Measurements from ENCODE around the gene NCKAP5L. TPM values are rescaled to one million over a fixed set of nuclear protein-coding genes. Genes with fewer than 3 reads are reported as not detected.
A peak's percentile ranks its signal among the peaks of the same experiment; 100 is the strongest.
"Not testable (repeated sequence)": the region's sequence is repeated elsewhere in the genome, so short reads cannot be mapped to it uniquely, and the experiment has no call there.

The NCKAP5L gene, protein sequence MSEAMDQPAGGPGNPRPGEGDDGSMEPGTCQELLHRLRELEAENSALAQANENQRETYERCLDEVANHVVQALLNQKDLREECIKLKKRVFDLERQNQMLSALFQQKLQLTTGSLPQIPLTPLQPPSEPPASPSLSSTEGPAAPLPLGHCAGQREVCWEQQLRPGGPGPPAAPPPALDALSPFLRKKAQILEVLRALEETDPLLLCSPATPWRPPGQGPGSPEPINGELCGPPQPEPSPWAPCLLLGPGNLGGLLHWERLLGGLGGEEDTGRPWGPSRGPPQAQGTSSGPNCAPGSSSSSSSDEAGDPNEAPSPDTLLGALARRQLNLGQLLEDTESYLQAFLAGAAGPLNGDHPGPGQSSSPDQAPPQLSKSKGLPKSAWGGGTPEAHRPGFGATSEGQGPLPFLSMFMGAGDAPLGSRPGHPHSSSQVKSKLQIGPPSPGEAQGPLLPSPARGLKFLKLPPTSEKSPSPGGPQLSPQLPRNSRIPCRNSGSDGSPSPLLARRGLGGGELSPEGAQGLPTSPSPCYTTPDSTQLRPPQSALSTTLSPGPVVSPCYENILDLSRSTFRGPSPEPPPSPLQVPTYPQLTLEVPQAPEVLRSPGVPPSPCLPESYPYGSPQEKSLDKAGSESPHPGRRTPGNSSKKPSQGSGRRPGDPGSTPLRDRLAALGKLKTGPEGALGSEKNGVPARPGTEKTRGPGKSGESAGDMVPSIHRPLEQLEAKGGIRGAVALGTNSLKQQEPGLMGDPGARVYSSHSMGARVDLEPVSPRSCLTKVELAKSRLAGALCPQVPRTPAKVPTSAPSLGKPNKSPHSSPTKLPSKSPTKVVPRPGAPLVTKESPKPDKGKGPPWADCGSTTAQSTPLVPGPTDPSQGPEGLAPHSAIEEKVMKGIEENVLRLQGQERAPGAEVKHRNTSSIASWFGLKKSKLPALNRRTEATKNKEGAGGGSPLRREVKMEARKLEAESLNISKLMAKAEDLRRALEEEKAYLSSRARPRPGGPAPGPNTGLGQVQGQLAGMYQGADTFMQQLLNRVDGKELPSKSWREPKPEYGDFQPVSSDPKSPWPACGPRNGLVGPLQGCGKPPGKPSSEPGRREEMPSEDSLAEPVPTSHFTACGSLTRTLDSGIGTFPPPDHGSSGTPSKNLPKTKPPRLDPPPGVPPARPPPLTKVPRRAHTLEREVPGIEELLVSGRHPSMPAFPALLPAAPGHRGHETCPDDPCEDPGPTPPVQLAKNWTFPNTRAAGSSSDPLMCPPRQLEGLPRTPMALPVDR (N-terminal part only)
- total RNA-seq = 1 to 10 TPM; 1.2 to 2.4 TPM

DNA sequence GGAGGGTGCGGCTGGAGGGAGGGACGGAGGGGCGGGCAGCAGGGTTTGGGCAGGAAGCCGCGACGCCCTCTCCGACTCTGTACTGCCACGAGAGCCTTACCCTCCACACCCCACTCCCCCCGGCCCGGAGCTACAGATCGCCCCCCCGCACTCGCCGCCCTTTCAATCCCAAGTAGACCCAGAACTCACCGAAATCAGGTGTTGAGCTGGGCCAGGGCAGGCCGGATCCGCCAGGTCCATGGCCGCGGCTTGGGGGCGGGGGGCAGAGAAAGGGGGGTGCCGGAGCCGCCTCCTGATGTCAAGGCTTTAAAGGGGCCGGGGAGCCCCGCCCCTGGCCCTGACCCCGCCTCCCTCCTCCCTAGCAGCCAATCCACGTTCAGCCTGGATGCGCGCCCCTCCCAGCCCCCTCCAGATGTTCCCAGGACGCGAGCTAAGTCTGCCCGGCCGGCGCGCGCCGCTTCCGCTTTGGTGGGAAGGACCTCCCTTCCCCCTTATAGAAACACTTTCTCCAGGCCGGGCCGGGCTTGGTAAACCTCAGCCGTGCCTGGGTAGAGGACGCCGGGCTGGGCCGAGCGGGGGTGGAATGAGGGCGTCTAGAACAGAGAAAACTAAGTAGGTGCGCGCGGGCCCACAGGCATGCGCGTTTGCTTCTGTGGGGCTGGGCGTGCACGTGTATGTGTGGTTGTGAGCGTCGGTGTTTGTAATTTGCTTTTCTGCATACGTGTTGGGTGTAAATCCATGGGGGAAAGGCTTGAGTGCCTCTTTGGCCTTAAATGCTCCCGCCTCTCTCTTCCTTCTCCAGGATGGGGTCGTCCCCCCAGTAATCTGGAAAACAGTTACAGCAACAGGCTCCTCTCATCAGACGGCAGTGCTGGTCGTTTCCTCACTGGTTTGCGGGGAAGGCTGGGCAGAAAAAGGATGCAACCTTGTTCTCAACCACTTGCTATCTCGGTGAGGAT lies at the start of gene NCKAP5L:
TSS of gene NCKAP5L (minus strand) at position 281 of the 959 bp plus-strand sequence. CDS start 24,369 bp downstream, outside the sequence.
- Mint-ChIP-seq H3K4me3 (peak within 1 kb of the TSS; percentile 87), H3K27ac (peak within 1 kb of the TSS; percentile 86), H3K27me3 (no peaks in the 10 kb centered on the region), H3K9me3 (no peaks in the 10 kb centered on the region), H3K4me1 (peaks cover 15% of the 10 kb centered on the region), H3K36me3 (ENCODE audit: low read depth) (no peaks in the 10 kb centered on the region)
- ATAC-seq (replicated peaks) = peak; percentile 99

DNA sequence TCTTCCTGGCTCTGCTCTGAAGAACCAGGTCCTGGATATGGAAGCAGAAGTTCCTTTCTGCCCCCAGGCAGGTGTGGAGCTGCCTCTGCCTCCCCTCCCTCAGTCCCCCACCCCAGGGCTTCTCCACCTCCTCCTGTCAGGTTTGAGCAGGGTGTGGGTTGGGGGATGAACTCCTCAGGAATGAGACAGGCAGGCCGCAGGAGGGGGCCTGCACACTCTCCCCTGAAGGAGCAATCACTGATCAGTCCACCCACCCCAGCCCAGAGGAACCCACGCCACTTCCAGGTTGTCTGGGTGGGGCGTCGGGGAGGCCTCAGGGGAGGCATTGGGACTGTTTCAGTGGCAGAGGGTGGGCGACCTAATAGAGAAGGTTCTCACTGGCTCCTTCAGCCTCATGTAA lies 48.9 kb upstream of the NCKAP5L start:
- no peak for ATAC-seq (replicated peaks)
- H3K4me1 Mint-ChIP-seq = peaks cover 8% of the 10 kb centered on the region
- H3K9me3 Mint-ChIP-seq = peaks cover 6% of the 10 kb centered on the region
- no peak overlapping the region for H3K4me3 Mint-ChIP-seq
- no peak overlapping the region for H3K27ac Mint-ChIP-seq
- H3K27me3 Mint-ChIP-seq = no peaks in the 10 kb centered on the region
- no peaks in the 10 kb centered on the region for H3K36me3 Mint-ChIP-seq (ENCODE audit: low read depth)

DNA sequence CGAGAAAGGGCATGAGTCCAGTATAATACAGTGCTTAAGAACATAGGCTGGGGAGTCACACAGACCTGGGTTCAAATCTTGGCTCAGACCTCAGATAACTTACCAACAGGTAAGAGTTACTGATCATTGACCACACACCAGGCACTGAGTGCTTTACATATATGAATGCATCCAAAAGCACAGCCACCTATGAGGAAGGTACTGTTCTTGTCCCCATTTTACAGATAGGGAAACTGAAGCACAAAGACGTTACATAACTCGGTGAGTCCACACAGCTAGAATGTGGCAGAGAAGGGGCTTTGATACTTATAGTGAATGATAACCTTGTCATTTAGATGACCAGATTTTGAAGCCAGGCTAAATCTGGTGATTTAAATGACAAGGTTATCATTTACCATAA lies 47.9 kb upstream of the NCKAP5L start:
- Mint-ChIP-seq H3K27me3 (no peaks in the 10 kb centered on the region), H3K27ac (no peak overlapping the region), H3K4me3 (no peak overlapping the region), H3K4me1 (peaks cover 8% of the 10 kb centered on the region), H3K9me3 (peaks cover 6% of the 10 kb centered on the region), H3K36me3 (ENCODE audit: low read depth) (no peaks in the 10 kb centered on the region)
- no peak for ATAC-seq (replicated peaks)

DNA sequence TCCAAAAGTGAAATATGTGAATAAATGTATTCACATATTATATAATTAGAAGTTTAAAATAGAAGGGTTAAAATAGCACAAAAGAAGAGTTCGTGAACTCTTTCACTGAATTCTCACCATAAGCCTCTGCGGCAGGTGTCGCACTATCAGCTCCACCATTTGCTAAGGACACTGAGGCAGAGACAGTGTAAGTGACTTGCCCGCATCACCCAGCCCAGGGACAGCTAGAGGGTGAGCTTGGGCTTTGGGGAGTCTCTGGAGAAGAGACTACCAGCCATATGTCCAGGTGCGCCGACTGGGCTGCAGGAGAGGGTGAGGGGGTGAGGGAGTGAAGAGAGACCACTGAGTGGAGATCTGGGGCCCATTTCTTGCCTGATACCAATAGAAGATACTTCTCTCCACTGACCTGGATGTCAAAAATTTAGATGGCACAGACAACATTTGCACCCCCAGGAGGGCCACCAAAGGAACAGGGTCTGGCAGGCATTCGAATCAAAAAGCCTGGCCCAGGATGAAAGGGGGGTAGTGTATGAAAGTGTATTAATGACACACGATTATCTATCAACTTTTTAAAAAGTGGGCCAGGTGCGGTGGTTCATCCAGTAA lies 47.0 kb upstream of the NCKAP5L start:
- no peaks in the 10 kb centered on the region for H3K36me3 Mint-ChIP-seq (ENCODE audit: low read depth)
- H3K27ac Mint-ChIP-seq = no peak overlapping the region
- H3K4me3 Mint-ChIP-seq = no peak overlapping the region
- H3K27me3 Mint-ChIP-seq = no peaks in the 10 kb centered on the region
- no peak for ATAC-seq (replicated peaks)
- H3K4me1 Mint-ChIP-seq = peaks cover 8% of the 10 kb centered on the region
- H3K9me3 Mint-ChIP-seq = peaks cover 6% of the 10 kb centered on the region

DNA sequence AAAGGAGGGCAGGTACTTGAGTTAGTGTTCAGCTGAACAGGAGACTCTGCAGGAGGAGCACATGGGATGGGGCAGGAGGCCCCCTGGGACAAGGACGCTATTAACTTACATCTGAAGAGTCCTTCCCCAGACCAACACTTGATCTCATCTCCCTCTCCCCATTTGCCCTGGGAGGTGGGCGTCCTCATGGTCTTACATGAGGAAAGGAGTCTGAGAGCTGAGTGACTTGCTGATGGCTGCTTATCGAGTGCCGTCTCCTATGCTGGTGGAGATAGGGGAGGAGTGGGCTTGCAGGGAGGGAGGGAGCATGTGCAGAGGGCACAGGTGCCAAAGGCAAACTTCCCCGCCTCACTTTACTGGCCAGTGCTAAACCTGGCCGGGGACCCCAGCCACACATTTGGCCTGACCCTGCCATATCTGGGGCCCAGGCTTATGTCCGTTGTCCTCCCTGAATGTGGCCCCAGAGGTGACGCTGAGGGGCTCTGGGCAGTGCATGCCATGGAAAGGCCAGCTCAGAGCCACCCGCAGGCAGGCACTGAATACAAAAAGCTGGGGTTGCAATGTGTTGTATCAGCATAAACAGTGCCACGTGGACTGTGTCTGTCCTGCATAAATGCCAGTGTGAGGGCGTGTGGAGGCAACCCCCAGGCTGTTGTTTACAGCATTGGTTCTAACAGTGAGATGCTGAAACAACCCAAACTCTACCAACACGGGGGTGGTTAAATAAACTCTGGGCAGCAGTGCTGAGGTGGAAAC lies 46.1 kb upstream of the NCKAP5L start:
- no peak for ATAC-seq (replicated peaks)

DNA sequence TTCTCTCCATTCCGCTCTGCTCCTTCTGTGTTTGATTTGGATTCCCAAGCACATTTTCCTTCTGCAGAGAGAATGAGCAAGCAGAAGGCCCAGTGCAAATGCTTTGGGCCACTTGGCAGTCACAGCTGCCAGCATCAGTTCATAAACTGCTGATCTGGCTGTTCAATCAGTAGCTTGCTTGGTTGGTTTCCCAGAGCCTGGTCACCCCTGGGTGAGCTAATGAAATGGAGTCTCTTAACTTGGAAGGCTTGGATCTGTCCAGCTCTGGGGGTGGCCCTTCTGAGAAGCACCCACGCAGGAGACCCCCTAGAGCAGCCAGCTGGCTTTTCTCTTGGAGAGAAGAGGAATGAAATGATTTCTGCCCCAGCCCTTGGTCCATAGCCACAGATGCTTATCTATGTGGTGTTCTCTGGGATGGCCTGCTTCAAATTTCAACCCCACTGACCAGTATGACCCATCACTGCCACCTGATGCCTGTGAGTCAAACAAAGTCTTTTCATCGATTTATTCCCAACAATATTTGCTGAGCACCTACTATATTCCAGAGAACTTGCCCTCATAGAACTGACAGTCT lies 45.2 kb upstream of the NCKAP5L start:
- H3K36me3 Mint-ChIP-seq (ENCODE audit: low read depth) = no peaks in the 10 kb centered on the region
- no peaks in the 10 kb centered on the region for H3K27me3 Mint-ChIP-seq
- no peak for ATAC-seq (replicated peaks)
- no peak overlapping the region for H3K27ac Mint-ChIP-seq
- no peaks in the 10 kb centered on the region for H3K9me3 Mint-ChIP-seq
- H3K4me3 Mint-ChIP-seq = no peak overlapping the region
- H3K4me1 Mint-ChIP-seq = no peaks in the 10 kb centered on the region

More for the DNA sequence above, 46.1 kb upstream of the NCKAP5L start:
- Mint-ChIP-seq H3K4me3 (no peak overlapping the region), H3K4me1 (peaks cover 6% of the 10 kb centered on the region), H3K27ac (no peak overlapping the region), H3K9me3 (peaks cover 5% of the 10 kb centered on the region), H3K27me3 (no peaks in the 10 kb centered on the region), H3K36me3 (ENCODE audit: low read depth) (no peaks in the 10 kb centered on the region)

DNA sequence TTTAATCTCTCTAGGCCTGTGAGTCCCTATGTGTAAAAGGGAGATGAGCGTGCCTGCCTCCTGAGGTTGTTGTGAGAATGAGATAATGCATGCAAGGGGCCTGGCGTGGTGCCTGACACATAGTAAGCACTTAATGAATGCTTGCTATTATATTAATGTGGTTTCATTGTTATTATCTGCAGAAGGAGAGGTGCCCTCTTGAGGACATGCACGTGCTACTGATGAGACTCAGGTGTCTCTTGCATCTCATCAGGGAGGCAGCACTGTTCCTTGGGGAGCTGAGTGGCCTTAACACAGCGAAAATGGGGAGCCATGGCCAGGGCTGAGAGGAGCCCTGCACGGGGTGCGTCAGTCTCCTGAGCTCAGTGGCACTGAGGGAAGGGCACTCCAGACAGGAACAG lies 44.6 kb upstream of the NCKAP5L start:
- no peaks in the 10 kb centered on the region for H3K4me1 Mint-ChIP-seq
- no peak for ATAC-seq (replicated peaks)
- no peak overlapping the region for H3K27ac Mint-ChIP-seq
- H3K36me3 Mint-ChIP-seq (ENCODE audit: low read depth) = no peaks in the 10 kb centered on the region
- no peak overlapping the region for H3K4me3 Mint-ChIP-seq
- no peaks in the 10 kb centered on the region for H3K27me3 Mint-ChIP-seq
- no peaks in the 10 kb centered on the region for H3K9me3 Mint-ChIP-seq

DNA sequence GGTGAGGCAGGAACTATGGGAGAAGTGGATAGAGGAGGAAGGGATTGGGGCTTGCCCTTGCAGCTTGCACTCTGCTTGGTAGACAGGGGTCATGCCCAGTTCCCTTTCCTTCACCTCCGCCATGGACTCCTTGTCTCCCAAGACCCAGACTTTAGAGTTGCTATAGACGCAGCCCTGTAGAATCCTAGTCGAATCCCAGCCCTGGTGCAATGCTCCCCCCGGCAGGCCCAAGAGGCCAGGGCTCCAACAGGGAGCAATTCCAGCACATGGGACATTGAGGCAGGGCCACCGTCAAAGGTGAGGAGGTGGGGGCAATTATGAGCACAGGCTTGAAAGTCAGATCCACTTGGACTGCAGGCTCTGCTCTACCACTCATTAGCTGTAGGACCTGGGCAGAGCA lies 44.2 kb upstream of the NCKAP5L start:
- Mint-ChIP-seq H3K4me1 (no peaks in the 10 kb centered on the region), H3K27me3 (no peaks in the 10 kb centered on the region), H3K36me3 (ENCODE audit: low read depth) (no peaks in the 10 kb centered on the region), H3K4me3 (no peak overlapping the region), H3K27ac (no peak overlapping the region), H3K9me3 (no peaks in the 10 kb centered on the region)
- ATAC-seq (replicated peaks) = no peak

DNA sequence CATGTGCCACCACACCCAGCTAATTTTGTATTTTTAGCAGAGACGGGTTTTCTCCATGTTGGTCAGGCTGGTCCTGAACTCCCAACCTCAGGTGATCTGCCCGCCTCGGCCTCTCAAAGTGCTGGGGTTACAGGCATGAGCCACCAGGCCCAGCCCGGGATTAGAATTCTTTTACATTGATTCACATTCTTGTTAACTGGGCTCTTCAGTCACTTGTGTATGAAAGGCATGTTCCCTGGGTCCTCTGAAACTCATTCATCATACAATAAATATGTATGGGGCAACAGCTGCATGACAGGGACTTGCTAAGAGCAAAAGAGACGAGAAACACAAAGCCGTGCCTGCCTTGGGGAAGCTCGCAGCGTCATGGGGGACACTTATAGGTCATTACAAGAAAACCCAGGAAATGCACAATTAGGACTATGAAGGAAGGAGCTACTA lies 43.6 kb upstream of the NCKAP5L start:
- H3K4me3 Mint-ChIP-seq; H3K9me3 Mint-ChIP-seq; H3K27ac Mint-ChIP-seq; H3K27me3 Mint-ChIP-seq; H3K36me3 Mint-ChIP-seq (ENCODE audit: low read depth); H3K4me1 Mint-ChIP-seq; ATAC-seq (replicated peaks): not testable (repeated sequence)

DNA sequence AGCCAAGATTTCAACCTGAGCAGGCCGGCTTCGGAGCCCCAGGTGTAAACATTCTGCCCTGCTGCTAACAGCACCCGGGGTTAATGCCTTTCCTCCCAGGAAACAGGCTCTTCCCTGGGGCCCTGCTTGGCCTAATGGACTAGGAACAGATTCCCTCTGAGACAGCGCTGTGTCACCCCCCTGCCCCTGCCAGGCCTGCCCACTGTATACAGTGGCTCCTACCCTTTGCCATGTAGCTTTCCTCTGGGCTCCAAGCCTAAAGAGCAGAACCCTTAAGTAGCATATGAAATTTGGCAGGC lies 43.0 kb upstream of the NCKAP5L start:
- no peak overlapping the region for H3K4me3 Mint-ChIP-seq
- H3K36me3 Mint-ChIP-seq (ENCODE audit: low read depth) = no peaks in the 10 kb centered on the region
- no peaks in the 10 kb centered on the region for H3K4me1 Mint-ChIP-seq

DNA sequence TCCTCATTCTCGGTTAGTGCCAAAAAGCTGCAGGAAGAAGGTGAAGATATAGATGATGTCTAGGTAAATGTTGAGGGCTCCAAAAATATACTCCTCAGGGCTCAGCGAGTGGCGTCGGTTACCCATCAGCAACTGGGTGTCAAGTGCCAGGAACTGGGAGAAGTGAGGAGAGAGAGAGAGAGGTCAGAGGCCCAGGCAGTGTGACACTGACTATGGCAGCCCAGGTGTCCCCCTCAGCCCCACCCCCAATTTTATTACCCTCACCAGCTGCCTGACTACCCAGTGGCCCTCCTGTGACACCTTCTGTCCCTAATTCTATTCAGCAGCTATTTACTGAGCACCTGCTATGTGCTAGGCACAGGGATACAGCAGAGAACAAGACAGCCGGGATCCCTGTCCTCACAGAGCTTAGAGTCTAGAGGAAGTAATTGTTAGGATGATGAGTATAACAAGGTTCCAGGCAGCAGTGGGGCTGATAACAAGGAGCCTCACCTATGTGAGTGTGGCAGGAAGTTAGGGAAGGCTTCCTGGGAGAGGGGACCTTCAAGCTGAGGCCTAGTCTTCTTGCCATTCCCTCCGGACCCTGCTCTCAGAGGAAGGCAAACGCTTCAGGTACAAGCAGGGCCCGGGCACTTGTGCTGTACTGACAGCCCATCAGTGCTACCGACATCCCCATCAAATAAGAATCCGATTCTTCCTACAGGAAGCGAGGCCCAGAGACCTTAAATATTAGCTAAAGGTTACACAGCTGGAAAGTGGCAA lies 42.5 kb upstream of the NCKAP5L start:
- no peaks in the 10 kb centered on the region for H3K36me3 Mint-ChIP-seq (ENCODE audit: low read depth)
- no peak overlapping the region for H3K4me3 Mint-ChIP-seq
- no peaks in the 10 kb centered on the region for H3K27me3 Mint-ChIP-seq
- no peak for ATAC-seq (replicated peaks)
- H3K4me1 Mint-ChIP-seq = no peaks in the 10 kb centered on the region
- H3K27ac Mint-ChIP-seq = no peak overlapping the region
- no peaks in the 10 kb centered on the region for H3K9me3 Mint-ChIP-seq

More for the DNA sequence above, 43.0 kb upstream of the NCKAP5L start:
- H3K9me3 Mint-ChIP-seq = no peaks in the 10 kb centered on the region
- no peaks in the 10 kb centered on the region for H3K27me3 Mint-ChIP-seq
- H3K27ac Mint-ChIP-seq = no peak overlapping the region
- ATAC-seq (replicated peaks) = no peak
